IPS-18a (cell line): ENCODE measurements around the gene TMEM45B.
"Not testable (repeated sequence)": the region's sequence is repeated elsewhere in the genome, so short reads cannot be mapped to it uniquely, and the experiment has no call there.

Source experiments
- H3K27ac ChIP-seq: one replicate; pipeline ENCODE4 v1.5.1; 2013; ENCODE audit warnings: low read length
- H3K27me3 ChIP-seq: one replicate; pipeline ENCODE4 v1.6.1; 2013; ENCODE audit warnings: mild to moderate bottlenecking, low read length; ENCODE audit not compliant: control insufficient read depth, insufficient read depth
- H3K36me3 ChIP-seq: one replicate; pipeline ENCODE4 v1.6.1; 2013; ENCODE audit warnings: low read depth, low read length; ENCODE audit not compliant: control insufficient read depth
- H3K4me1 ChIP-seq: one replicate; pipeline ENCODE4 v1.6.1; 2013; ENCODE audit warnings: low read depth, low read length; ENCODE audit not compliant: control insufficient read depth
- H3K4me3 ChIP-seq: one replicate; pipeline ENCODE4 v1.5.1; 2013; ENCODE audit warnings: low read length
- H3K9ac ChIP-seq: one replicate; pipeline ENCODE4 v1.6.1; 2013; ENCODE audit warnings: mild to moderate bottlenecking, low read length, moderate library complexity
- H3K9me3 ChIP-seq: one replicate; pipeline ENCODE4 v1.6.1; 2013; ENCODE audit warnings: low read depth, low read length; ENCODE audit not compliant: control insufficient read depth

Gene TMEM45B

GRCh38 chr11:129787532-129788155 lies 28.0 kb upstream of the TMEM45B start:
- no peaks in the 10 kb centered on the region for H3K27me3 ChIP-seq
- H3K9ac ChIP-seq: no peak overlapping the region
- no peaks in the 10 kb centered on the region for H3K36me3 ChIP-seq
- no peak overlapping the region for H3K27ac ChIP-seq
- H3K4me3 ChIP-seq: no peak overlapping the region
- no peaks in the 10 kb centered on the region for H3K9me3 ChIP-seq
- no peaks in the 10 kb centered on the region for H3K4me1 ChIP-seq

GRCh38 chr11:129788278-129788677 lies 27.4 kb upstream of the TMEM45B start:
- Histone ChIP-seq H3K4me3 (no peak overlapping the region), H3K9me3 (no peaks in the 10 kb centered on the region), H3K36me3 (no peaks in the 10 kb centered on the region), H3K27ac (no peak overlapping the region), H3K4me1 (no peaks in the 10 kb centered on the region), H3K9ac (no peak overlapping the region), H3K27me3 (no peaks in the 10 kb centered on the region)

- H3K9me3 ChIP-seq: no peaks in the 10 kb centered on the region
- no peaks in the 10 kb centered on the region for H3K4me1 ChIP-seq
- no peak overlapping the region for H3K4me3 ChIP-seq
- no peak overlapping the region for H3K27ac ChIP-seq
- no peaks in the 10 kb centered on the region for H3K27me3 ChIP-seq
- H3K36me3 ChIP-seq: no peaks in the 10 kb centered on the region
- no peak overlapping the region for H3K9ac ChIP-seq
These were observed 25.5 kb upstream of the TMEM45B start for GRCh38 chr11:129790106-129790505.

- Histone ChIP-seq H3K36me3 (no peaks in the 10 kb centered on the region), H3K9me3 (peaks cover 5% of the 10 kb centered on the region), H3K4me1 (no peaks in the 10 kb centered on the region), H3K27me3 (no peaks in the 10 kb centered on the region), H3K9ac (no peak overlapping the region), H3K4me3 (no peak overlapping the region), H3K27ac (no peak overlapping the region)
These were observed 24.1 kb upstream of the TMEM45B start for GRCh38 chr11:129791515-129791914.

- H3K27me3 ChIP-seq: no peaks in the 10 kb centered on the region
- H3K27ac ChIP-seq: no peak overlapping the region
- H3K9ac ChIP-seq: no peak overlapping the region
- H3K4me3 ChIP-seq: no peak overlapping the region
- no peaks in the 10 kb centered on the region for H3K4me1 ChIP-seq
- peaks cover 5% of the 10 kb centered on the region for H3K9me3 ChIP-seq
- H3K36me3 ChIP-seq: no peaks in the 10 kb centered on the region
These were observed 23.0 kb upstream of the TMEM45B start for GRCh38 chr11:129792663-129793062.

- Histone ChIP-seq H3K9me3 (peaks cover 5% of the 10 kb centered on the region), H3K36me3 (no peaks in the 10 kb centered on the region), H3K27ac (no peak overlapping the region), H3K9ac (no peak overlapping the region), H3K4me3 (no peak overlapping the region), H3K4me1 (no peaks in the 10 kb centered on the region), H3K27me3 (no peaks in the 10 kb centered on the region)
These were observed 20.6 kb upstream of the TMEM45B start for GRCh38 chr11:129795089-129795488.

- H3K27me3 ChIP-seq: no peaks in the 10 kb centered on the region
- no peaks in the 10 kb centered on the region for H3K36me3 ChIP-seq
- H3K4me1 ChIP-seq: no peaks in the 10 kb centered on the region
- no peak overlapping the region for H3K27ac ChIP-seq
- no peak overlapping the region for H3K9ac ChIP-seq
- H3K4me3 ChIP-seq: no peak overlapping the region
- H3K9me3 ChIP-seq: peaks cover 5% of the 10 kb centered on the region
These were observed 17.4 kb upstream of the TMEM45B start for GRCh38 chr11:129798212-129798611.

GRCh38 chr11:129800162-129800561 lies 15.5 kb upstream of the TMEM45B start:
- H3K27ac ChIP-seq, H3K9me3 ChIP-seq, H3K4me3 ChIP-seq, H3K27me3 ChIP-seq, H3K4me1 ChIP-seq, H3K36me3 ChIP-seq, H3K9ac ChIP-seq: not testable (repeated sequence)

- Histone ChIP-seq H3K9me3 (peaks cover under 1% of the 10 kb centered on the region), H3K4me3 (no peak overlapping the region), H3K27me3 (no peaks in the 10 kb centered on the region), H3K36me3 (no peaks in the 10 kb centered on the region), H3K9ac (no peak overlapping the region), H3K4me1 (no peaks in the 10 kb centered on the region), H3K27ac (no peak overlapping the region)
These were observed 15.0 kb upstream of the TMEM45B start for GRCh38 chr11:129800655-129801054.

GRCh38 chr11:129803533-129803932 lies 12.1 kb upstream of the TMEM45B start:
- Histone ChIP-seq H3K36me3 (no peaks in the 10 kb centered on the region), H3K9ac (no peak overlapping the region), H3K9me3 (no peaks in the 10 kb centered on the region), H3K27ac (no peak overlapping the region), H3K27me3 (no peaks in the 10 kb centered on the region), H3K4me1 (no peaks in the 10 kb centered on the region), H3K4me3 (no peak overlapping the region)

- Histone ChIP-seq H3K4me3 (no peak overlapping the region), H3K27ac (no peak overlapping the region), H3K27me3 (no peaks in the 10 kb centered on the region), H3K9me3 (no peaks in the 10 kb centered on the region), H3K36me3 (no peaks in the 10 kb centered on the region), H3K9ac (no peak overlapping the region), H3K4me1 (no peaks in the 10 kb centered on the region)
These were observed 11.6 kb upstream of the TMEM45B start for GRCh38 chr11:129804012-129804411.

- H3K27me3 ChIP-seq, H3K4me1 ChIP-seq, H3K36me3 ChIP-seq, H3K4me3 ChIP-seq, H3K9me3 ChIP-seq, H3K27ac ChIP-seq, H3K9ac ChIP-seq: not testable (repeated sequence)
These were observed 7.4 kb upstream of the TMEM45B start for GRCh38 chr11:129808241-129808640.
